Loucy (cell line): ENCODE results near the gene BAD.

Experiments
- CTCF ChIP-seq: fragments of 200-600 bp; sonication (generic); conservative IDR thresholded peaks from 2 replicates; pipeline ENCODE4 v1.5.1; 2014; ENCODE audit warnings: mild to moderate bottlenecking, antibody characterized with exemption, low read length
- EZH2phosphoT487 ChIP-seq: fragments of 200-600 bp; IDR thresholded peaks from 2 replicates; pipeline ENCODE4 v1.6.1; 2018; ENCODE audit warnings: antibody characterized with exemption, mild to moderate bottlenecking, moderate library complexity, borderline replicate concordance

GRCh38 chr11:64296830-64297698 is 12.6 kb upstream of the BAD start:
- TF ChIP-seq CTCF (no peak), EZH2phosphoT487 (no peak)
